ENCODE data around the gene GPR108.

The GPR108 gene

DNA sequence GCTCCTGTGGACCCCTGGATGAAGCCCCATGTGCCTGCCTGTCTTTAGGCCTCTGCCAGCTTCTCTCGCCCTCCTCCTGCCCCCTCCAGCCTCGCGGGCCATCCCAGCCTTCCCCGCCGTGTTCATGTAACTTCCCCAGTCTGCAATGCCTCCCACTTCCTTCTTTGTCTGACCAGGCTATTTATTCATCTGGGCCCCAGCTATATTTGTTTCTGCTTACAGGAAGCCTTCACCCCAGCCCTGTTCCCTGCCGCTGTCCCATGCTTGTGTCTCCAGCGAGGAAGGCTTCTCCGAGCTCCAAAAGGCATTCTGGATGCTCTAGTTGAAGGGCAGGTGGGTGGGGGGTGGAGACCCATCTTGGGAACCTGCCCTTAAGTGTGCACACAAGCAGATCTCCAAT lies 9.0 kb downstream of the GPR108 start:
- TF ChIP-seq CTCF (IDR thresholded peaks at IDR 0.05; ENCODE audit: low read depth, low read length), result no peak

GRCh38 chr19:6725513-6726231 lies 11.7 kb downstream of the GPR108 start:
- no peak overlapping the region for H3K4me3 ChIP-seq (ENCODE audit: low read depth, low read length)
- no peak for TF ChIP-seq CTCF (IDR thresholded peaks at IDR 0.05; ENCODE audit: low read depth, low read length)

More for the DNA sequence above, 9.0 kb downstream of the GPR108 start:
- no peak overlapping the region for H3K4me3 ChIP-seq (ENCODE audit: low read depth, low read length)

GRCh38 chr19:6724631-6725492 lies 12.5 kb downstream of the GPR108 start:
- no peak for TF ChIP-seq CTCF (IDR thresholded peaks at IDR 0.05; ENCODE audit: low read depth, low read length)
- no peak overlapping the region for H3K4me3 ChIP-seq (ENCODE audit: low read depth, low read length)

- no peak overlapping the region for H3K4me3 ChIP-seq (ENCODE audit: low read depth, low read length)
Measured at GRCh38 chr19:6723738-6724137, 13.6 kb downstream of the GPR108 start.

GRCh38 chr19:6723108-6723618 lies 14.2 kb downstream of the GPR108 start:
- H3K4me3 ChIP-seq (ENCODE audit: low read depth, low read length), result no peak overlapping the region
- no peak for TF ChIP-seq CTCF (IDR thresholded peaks at IDR 0.05; ENCODE audit: low read depth, low read length)

More at GRCh38 chr19:6723738-6724137, 13.6 kb downstream of the GPR108 start:
- no peak for TF ChIP-seq CTCF (IDR thresholded peaks at IDR 0.05; ENCODE audit: low read depth, low read length)

- TF ChIP-seq CTCF (IDR thresholded peaks at IDR 0.05; ENCODE audit: low read depth, low read length), result no peak
- no peak overlapping the region for H3K4me3 ChIP-seq (ENCODE audit: low read depth, low read length)
Measured at GRCh38 chr19:6721773-6722172, 15.6 kb downstream of the GPR108 start.

DNA sequence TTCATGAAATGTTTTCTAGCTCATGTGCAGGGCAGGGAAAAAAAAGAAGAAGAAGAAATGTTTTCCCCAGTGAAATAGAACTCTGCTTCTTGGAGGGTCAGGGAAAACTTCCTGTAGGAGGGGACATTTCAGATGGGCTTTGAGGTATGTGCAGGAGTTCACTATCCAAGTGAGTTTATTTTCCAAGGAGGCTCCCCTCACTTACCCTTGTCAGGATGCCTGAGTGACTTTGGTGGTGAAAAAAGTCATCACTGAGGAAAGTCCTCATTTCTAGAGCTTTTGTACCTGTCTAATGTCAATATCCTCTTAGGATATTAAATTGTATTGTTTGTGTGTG lies 16.3 kb downstream of the GPR108 start:
- TF ChIP-seq CTCF (IDR thresholded peaks at IDR 0.05; ENCODE audit: low read depth, low read length), result no peak
- H3K4me3 ChIP-seq (ENCODE audit: low read depth, low read length), result no peak overlapping the region
